Heart right ventricle (tissue), 16 donors: ENCODE data around the gene UBC. TPM values are rescaled to one million over a fixed set of nuclear protein-coding genes. Genes with fewer than 3 reads are reported as not detected.
"Not testable (repeated sequence)": the region's sequence is repeated elsewhere in the genome, so short reads cannot be mapped to it uniquely, and the experiment has no call there.

ENCODE experiments used
- ATAC-seq, 8 donors: fragments of 200-7000 bp; cut with Tn5 transposase; one replicate each; pipeline ENCODE4 v1.9.1; 2020; ENCODE audit warnings: mild to moderate bottlenecking in 8 of 8, moderate library complexity in 8 of 8, moderate number of reproducible peaks in 1 of 8
- DNase-seq, 2 donors: peaks; one replicate each; pipeline ENCODE4 v3.0.0-alpha.2; 2020
- H3K27ac ChIP-seq, 10 donors: fragments of 200-600 bp; sonication (generic) in 2 of 10; one replicate each; pipeline versions ENCODE4 v1.5.0 to v1.8.0; 2020 to 2022; ENCODE audit warnings: mild to moderate bottlenecking in 3 of 10
- H3K27me3 ChIP-seq, 7 donors: fragments of 200-600 bp; one replicate each; pipeline ENCODE4 v1.8.0; 2021 to 2022; ENCODE audit warnings: mild to moderate bottlenecking in 2 of 7
- H3K36me3 ChIP-seq, 9 donors: fragments of 200-600 bp; sonication (generic) in 1 of 9; one replicate each; pipeline versions ENCODE4 v1.5.0 to v1.8.0; 2020 to 2022; ENCODE audit warnings: mild to moderate bottlenecking in 2 of 9
- H3K4me1 ChIP-seq, 9 donors: fragments of 200-600 bp; sonication (generic) in 1 of 9; one replicate each; pipeline versions ENCODE4 v1.5.0 to v1.8.0; 2020 to 2022; ENCODE audit warnings: mild to moderate bottlenecking in 4 of 9
- H3K4me3 ChIP-seq, 10 donors: fragments of 200-600 bp; sonication (generic) in 2 of 10; one replicate each; pipeline versions ENCODE4 v1.5.0 to v1.8.0; 2020 to 2022; ENCODE audit warnings: mild to moderate bottlenecking in 7 of 10, moderate library complexity in 2 of 10
- H3K9me3 ChIP-seq, 11 donors: fragments of 200-600 bp in 10 of 11; sonication (generic) in 2 of 11; one replicate each; pipeline versions ENCODE4 v1.5.0 to v1.8.0; 2013 to 2022; ENCODE audit warnings: mild to moderate bottlenecking in 2 of 11, control low read depth in 1 of 11, moderate library complexity in 1 of 11
- WGBS, 2 donors: extraction: QIAGEN DNeasy Blood & Tissue Kit; methylation state at CpG; one replicate each; pipeline ENCODE4 v1.1.7; 2013; ENCODE audit warnings: inconsistent platforms in 1 of 2; 5-methylcytosine and 5-hydroxymethylcytosine counted together
- intact Hi-C, 10 donors: fragments of 100-400 bp; cut with DNase I; formaldehyde crosslinking; loops; one replicate each; pipeline versions ENCODE4 v1.11.1 to v1.14.2; 2022
- polyA plus RNA-seq, 2 donors: library from polyadenylated mRNA; stranded (reverse); fragments of 200-250 nt; gene quantifications; one replicate each; pipeline ENCODE4 v1.2.3, GENCODE V29; 2013
- total RNA-seq, 10 donors: library from RNA; stranded (reverse); fragmentation: NEBNext Ultra II Directional in 3 of 10; extraction: Animal tissue kit (Norgen Biotek cat#: 25700) in 3 of 10; gene quantifications; one replicate each; pipeline versions ENCODE4 v1.2.1 to v1.2.4, GENCODE V29; 2021 to 2023
- TF ChIP-seq, protein P1 (sequence below), 9 donors: fragments of 200-600 bp; sonication (generic) in 2 of 9; IDR thresholded peaks; one replicate each; pipeline versions ENCODE4 v1.5.0 to v1.8.0; 2021 to 2022; ENCODE audit warnings: antibody characterized with exemption in 9 of 9, mild to moderate bottlenecking in 5 of 9, moderate library complexity in 1 of 9
- donor health status: Arrhythmogenic right ventricular cardiomyopathy.
- donor health status: ischemic (EF 13 %, LVEDD 7.1; RV severe dilation, severe dysfunction).
- donor health status: healthy with polysubstance abuse.
- donor health status: DM: no; HTN: yes; CAD: no.
- donor health status: DM: no; HTN: no; CAD: no.
- donor health status: ischemic (EF 25% LVEDD 6.9; RV normal size, moderate dysfunction).
- donor health status: ischemic (EF 25% LVEDD 5.7; RV mildly dilated, moderate dysfunction).
- donor health status: healthy.
- donor health status: DM: yes; HTN: yes; CAD: no.
- donor health status: Ischemic cardiomyopathy.
- donor health status: ischemic (EF 35%, LVEDD 5.7; RV mildly dilated, moderate dysfunction).
- donor health status: nonischemic (EF 11% LVEDD 7.7; RV severe dilation, severe dysfunction).
- donor health status: DM: yes; HTN: yes; CAD: no.
- donor health status: PGD.
- donor health status: ischemic (EF 29% LVEDD 5.4; RV normal size, mild dysfunction).
- donor health status: nonischemic (EF 23%, LVEDD 6.1; RV moderate dilation, normal function).

UBC gene
- total and polyA plus RNA-seq, 12 donors, result 1,161 to 1,913 (median 1,447) TPM

- no peaks in the 10 kb centered on the region for H3K27me3 ChIP-seq
- TF ChIP-seq, protein P1, sequence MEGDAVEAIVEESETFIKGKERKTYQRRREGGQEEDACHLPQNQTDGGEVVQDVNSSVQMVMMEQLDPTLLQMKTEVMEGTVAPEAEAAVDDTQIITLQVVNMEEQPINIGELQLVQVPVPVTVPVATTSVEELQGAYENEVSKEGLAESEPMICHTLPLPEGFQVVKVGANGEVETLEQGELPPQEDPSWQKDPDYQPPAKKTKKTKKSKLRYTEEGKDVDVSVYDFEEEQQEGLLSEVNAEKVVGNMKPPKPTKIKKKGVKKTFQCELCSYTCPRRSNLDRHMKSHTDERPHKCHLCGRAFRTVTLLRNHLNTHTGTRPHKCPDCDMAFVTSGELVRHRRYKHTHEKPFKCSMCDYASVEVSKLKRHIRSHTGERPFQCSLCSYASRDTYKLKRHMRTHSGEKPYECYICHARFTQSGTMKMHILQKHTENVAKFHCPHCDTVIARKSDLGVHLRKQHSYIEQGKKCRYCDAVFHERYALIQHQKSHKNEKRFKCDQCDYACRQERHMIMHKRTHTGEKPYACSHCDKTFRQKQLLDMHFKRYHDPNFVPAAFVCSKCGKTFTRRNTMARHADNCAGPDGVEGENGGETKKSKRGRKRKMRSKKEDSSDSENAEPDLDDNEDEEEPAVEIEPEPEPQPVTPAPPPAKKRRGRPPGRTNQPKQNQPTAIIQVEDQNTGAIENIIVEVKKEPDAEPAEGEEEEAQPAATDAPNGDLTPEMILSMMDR (IDR thresholded peaks at IDR 0.05), result peak in 2 of 9 donors; percentile 6 to 9
- WGBS, 2 donors, result 0% methylated on average over 35 of the region's 35 CpGs
- DNase-seq (peak; percentile 85 to 89), ATAC-seq (peak; percentile 82 to 91 (median 88))
- peak overlapping the region; percentile 9 to 66 (median 54) for H3K4me3 ChIP-seq
- peaks cover 0 to 9% (median 0%) of the 10 kb centered on the region in 9 donors for H3K36me3 ChIP-seq
- peaks cover 5 to 47% (median 30%) of the 10 kb centered on the region in 9 donors for H3K4me1 ChIP-seq
- intact Hi-C loops, result loop anchor here in 7 of 10 donors (1.0 to 5.0 kb wide), 7 partner anchors 11 to 33 kb away; no protein-coding TSS in a partner anchor
- no peaks in the 10 kb centered on the region for H3K9me3 ChIP-seq
- H3K27ac ChIP-seq, result peak overlapping the region; percentile 66 to 95 (median 87)
Observed at GRCh38 chr12:124939421-124940142, 25.1 kb upstream of the UBC start.

- Histone ChIP-seq H3K27ac (peak overlapping the region; percentile 66 to 95 (median 87)), H3K4me1 (peaks cover 5 to 47% (median 30%) of the 10 kb centered on the region in 9 donors), H3K27me3 (no peaks in the 10 kb centered on the region), H3K4me3 (peak overlapping the region; percentile 9 to 66 (median 54)), H3K36me3 (peaks cover 0 to 9% (median 0%) of the 10 kb centered on the region in 9 donors), H3K9me3 (no peaks in the 10 kb centered on the region)
- DNase-seq, result peak; percentile 51 to 76
- WGBS, 2 donors, result 0 to 1% methylated on average over 14 of the region's 14 CpGs
- TF ChIP-seq, protein P1 (IDR thresholded peaks at IDR 0.05), result peak in 8 of 9 donors; percentile 16 to 66 (median 48)
- peak; percentile 40 to 74 (median 60) for ATAC-seq
- intact Hi-C loops, result loop anchor here in 3 of 10 donors (1.0 to 2.0 kb wide), 5 partner anchors 11 to 32 kb away; no protein-coding TSS in a partner anchor
Observed at GRCh38 chr12:124939079-124939420, 24.6 kb upstream of the UBC start.

GRCh38 chr12:124938587-124938986, 24.1 kb upstream of the UBC start:
- intact Hi-C loops, result loop anchor here in 2 of 10 donors (2.0 kb wide), 2 partner anchors 28 to 32 kb away; no protein-coding TSS in a partner anchor
- peaks cover 5 to 47% (median 30%) of the 10 kb centered on the region in 9 donors for H3K4me1 ChIP-seq
- ATAC-seq (peak in 1 of 8 donors; percentile 32), DNase-seq (no peak)
- no peaks in the 10 kb centered on the region for H3K27me3 ChIP-seq
- no peaks in the 10 kb centered on the region for H3K9me3 ChIP-seq
- TF ChIP-seq, protein P1 (IDR thresholded peaks at IDR 0.05), result no peak
- WGBS, 2 donors, result 2 to 6% methylated on average over 6 of the region's 6 CpGs
- peaks cover 0 to 9% (median 0%) of the 10 kb centered on the region in 9 donors for H3K36me3 ChIP-seq
- H3K27ac ChIP-seq, result peak overlapping the region; percentile 66 to 95 (median 87)
- H3K4me3 ChIP-seq, result peak overlapping the region; percentile 9 to 66 (median 54)

GRCh38 chr12:124938108-124938507, 23.7 kb upstream of the UBC start:
- no peak for DNase-seq

GRCh38 chr12:124931528-124931927, 17.1 kb upstream of the UBC start:
- intact Hi-C loops, result not testable (repeated sequence)

More at GRCh38 chr12:124938108-124938507, 23.7 kb upstream of the UBC start:
- intact Hi-C loops, result loop anchor here in 2 of 10 donors (2.0 kb wide), 2 partner anchors 27 to 31 kb away; no protein-coding TSS in a partner anchor
- no peaks in the 10 kb centered on the region for H3K27me3 ChIP-seq
- TF ChIP-seq, protein P1 (IDR thresholded peaks at IDR 0.05), result no peak
- H3K27ac ChIP-seq, result peak overlapping the region; percentile 66 to 95 (median 87)
- H3K36me3 ChIP-seq, result peaks cover 0 to 5% (median 0%) of the 10 kb centered on the region in 9 donors
- peak overlapping the region in 8 of 10 donors; percentile 35 to 66 (median 54) for H3K4me3 ChIP-seq
- H3K9me3 ChIP-seq, result no peaks in the 10 kb centered on the region
- no peak for ATAC-seq
- WGBS, 2 donors, result 54 to 56% methylated on average over 5 of the region's 5 CpGs
- H3K4me1 ChIP-seq, result peaks cover 5 to 47% (median 30%) of the 10 kb centered on the region in 9 donors

More at GRCh38 chr12:124931528-124931927, 17.1 kb upstream of the UBC start:
- not testable (repeated sequence) for H3K36me3 ChIP-seq, H3K27me3 ChIP-seq, H3K4me3 ChIP-seq, H3K27ac ChIP-seq, H3K9me3 ChIP-seq, DNase-seq, ATAC-seq
- WGBS, 2 donors, result 99% methylated on average over 9 of the region's 9 CpGs
- H3K4me1 ChIP-seq, result peaks cover 0 to 26% (median 7%) of the 10 kb centered on the region in 9 donors
